DMS53 treated with DMSO at 0.1 percent for 48 hours (cell line): Measurements from ENCODE around the gene NCOA7.
"Not testable (repeated sequence)": the region's sequence is repeated elsewhere in the genome, so short reads cannot be mapped to it uniquely, and the experiment has no call there.

Experiments
- DNase-seq: peaks from one replicate; lab custom pipeline; 2025; ENCODE audit not compliant: unreplicated experiment; lab: John Stamatoyannopoulos, UW

Gene NCOA7

DNA sequence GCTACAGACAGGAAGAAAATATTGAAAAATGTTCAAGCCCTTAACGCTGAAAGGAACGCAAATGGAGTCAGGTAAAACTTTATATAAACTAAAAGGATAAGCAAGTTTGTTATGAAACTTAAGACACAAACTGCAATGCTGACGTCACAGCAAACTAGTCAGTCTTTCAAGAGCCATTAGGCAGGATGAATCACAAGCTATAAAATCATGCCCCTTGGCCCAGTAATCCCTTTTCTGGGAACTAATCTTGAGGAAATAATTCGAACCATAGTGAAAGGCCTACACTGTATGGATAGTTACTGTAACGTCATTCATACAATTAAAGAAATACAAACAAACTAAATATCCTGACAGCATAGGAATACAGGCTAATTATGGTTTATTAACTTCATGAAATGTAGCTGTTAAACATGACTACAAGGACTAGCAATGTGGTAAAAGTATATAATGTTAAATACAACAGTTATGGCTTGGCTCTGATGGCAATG is 123.1 kb downstream of the NCOA7 start:
- no peak for DNase-seq

DNA sequence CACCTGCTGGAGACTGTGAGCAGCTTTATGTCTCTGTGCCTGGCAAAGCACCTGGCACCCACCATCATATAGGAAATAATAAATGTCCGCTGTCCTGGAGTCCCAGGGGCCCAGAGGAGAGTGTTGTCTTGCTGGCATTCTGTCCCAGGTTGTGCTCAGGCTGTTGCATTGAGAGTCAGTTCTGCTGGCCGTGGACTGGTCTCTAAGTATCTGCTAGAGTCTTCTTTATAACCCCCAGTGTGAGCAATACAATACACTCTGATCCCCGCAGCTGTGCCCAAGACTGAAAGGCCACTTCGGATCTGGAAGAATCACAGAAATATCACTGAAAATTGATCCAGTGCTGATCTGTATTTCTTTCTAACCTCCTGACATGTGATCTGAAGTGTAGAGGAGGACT is 127.5 kb downstream of the NCOA7 start:
- no peak for DNase-seq

DNA sequence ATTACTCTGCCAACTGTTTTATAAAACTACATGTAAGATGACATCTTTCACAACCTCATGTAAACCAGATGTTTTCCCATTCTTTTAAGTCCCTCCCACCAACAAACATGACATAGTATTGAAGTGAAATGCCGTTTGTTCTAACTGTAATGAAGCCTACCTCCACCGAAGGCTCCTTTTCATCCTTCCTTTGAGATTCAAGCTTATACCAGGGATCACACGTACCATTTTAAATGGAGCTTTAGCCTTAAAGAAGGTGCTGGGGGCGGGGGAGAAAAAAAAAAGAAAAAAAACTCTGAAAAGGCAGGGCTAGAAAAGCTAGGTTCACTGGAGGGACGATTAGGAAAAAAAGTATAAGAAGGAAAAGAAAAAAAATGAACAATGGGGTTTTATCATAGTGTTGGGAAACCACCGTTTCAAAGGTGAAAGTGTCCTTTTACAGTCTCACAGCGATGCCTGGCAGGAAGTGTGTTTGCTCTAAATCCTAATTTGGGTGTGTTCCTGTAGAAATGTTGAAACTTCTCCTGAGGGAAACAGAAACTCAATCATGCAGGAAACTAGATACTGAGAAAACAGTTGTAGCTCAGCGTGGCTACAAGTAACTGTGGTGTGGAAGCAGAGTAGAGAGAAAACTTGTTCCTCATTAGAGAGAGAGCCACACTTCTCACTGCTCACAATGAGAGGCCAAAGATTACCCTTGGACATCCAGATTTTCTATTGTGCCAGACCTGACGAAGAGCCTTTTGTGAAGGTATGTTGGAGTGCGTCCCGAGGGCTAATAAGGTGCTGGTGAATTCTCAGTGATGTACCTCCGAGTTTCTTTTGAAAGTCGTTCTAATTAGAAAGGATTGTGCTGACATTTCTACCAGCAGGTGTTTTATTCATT is 128.2 kb downstream of the NCOA7 start:
- peak; percentile 67 for DNase-seq

DNA sequence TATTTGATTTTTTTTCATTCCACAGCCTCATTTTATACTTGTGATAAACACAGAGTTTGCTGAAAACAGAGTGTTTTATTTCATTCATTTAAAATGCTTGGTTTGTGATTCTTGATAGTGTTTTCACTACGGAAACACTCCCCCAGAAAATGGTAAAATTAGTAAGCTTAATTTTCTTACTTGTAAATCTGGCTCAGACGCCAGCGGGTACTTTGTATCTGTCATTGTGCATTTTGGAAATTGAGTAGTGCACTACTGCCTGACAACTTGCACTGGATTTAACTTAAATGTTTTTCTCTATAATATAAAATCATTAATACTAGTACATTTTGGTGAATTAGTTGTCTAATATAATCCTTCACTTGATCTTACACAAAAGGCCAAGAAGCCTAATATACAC is 128.9 kb downstream of the NCOA7 start:
- DNase-seq: no peak

DNA sequence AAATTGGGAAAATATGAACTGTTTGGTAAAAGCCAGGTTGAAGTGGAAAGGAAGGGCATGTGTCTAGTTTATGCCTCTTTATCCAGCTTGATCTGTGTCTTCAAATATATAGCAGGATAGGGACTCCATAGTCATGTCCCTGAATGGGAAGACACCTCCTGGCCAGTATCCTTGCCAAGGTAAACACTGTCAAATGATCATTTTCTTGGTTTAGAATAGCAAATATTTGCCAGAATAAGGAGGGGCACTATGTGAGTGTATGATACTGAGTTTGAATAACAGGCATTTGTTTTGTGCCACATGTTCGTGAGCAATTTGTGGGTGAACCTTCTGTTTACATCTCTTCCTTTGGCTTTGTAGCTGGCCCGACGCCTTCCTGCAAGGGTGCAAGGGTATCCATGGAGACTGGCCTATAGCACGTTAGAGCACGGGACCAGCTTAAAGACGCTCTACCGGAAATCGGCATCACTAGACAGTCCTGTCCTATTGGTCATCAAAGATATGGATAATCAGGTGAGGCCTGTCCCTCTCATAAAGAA is 131.6 kb downstream of the NCOA7 start:
- peak; percentile 21 for DNase-seq

DNA sequence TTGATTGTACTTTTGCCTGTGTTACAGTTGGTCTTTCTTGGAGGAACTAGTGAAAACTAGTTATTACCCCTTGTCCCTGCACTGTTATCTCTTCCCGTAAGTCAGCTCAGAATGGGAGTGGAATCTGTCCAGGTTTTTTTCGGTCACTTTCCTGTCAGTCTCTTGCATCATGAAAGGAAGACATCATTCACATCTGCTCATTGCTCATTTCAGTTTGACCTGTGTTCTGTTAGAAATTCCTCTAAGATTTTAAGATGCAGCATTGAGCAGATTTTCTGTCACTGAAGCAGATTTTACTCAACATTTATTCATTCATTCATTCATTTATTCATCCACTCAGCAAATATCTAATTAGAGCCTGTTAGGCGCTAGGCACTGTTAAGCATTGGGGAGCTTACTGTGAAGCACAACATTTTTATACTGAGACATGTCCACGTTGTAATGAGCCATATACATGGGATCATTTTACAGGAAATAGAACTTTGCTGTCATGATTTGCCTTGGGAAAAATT is 132.7 kb downstream of the NCOA7 start:
- DNase-seq: no peak

DNA sequence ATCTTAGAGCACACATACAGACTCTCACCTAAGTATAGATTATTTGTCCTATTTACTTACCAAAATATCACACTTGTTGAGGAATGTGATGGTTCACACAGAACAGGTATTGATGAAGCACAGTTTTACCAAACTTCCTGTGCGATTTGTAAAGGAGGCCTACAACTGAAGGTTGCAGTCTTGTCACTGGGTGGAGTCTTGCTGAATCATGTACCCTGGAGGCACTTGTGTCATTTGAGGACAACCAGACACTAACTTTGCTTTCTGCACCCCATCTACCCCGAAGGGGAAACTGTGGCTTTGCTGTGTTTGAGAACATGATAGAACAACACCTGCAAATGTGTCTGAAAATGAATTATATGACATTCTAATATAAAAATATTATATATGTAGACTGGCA is 133.4 kb downstream of the NCOA7 start:
- DNase-seq: no peak

DNA sequence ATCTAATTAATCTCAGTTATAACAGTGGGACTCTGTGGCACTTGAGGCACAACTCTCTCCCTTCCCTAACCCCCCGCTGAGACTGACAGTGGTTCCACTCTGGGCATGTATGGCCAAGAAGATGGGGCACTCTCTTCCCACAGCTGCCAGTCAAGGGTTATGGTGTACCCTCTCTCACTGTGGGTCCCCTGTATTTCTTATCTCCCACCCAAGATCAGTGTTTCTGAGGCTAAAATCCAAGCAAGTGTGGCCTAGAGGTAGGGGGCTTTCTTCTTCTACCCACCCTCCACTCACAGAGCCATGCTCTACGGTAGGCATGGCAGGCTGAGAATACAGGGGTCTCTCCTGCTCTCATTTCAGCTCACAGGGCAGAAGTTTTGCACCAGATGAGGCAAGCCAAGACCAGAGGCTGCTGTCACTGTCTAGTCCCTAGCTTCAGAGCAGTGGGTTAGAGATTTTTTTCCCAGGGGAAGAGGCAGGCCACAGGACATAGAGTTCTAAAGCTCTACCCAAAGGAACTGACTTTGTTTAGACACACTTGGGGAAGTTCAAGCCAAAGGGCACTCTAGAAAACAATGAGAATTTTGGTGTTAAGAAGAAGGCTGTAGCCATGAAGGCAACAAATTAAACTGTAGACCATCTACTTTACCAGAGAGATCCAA is 134.1 kb downstream of the NCOA7 start:
- no peak for DNase-seq

DNA sequence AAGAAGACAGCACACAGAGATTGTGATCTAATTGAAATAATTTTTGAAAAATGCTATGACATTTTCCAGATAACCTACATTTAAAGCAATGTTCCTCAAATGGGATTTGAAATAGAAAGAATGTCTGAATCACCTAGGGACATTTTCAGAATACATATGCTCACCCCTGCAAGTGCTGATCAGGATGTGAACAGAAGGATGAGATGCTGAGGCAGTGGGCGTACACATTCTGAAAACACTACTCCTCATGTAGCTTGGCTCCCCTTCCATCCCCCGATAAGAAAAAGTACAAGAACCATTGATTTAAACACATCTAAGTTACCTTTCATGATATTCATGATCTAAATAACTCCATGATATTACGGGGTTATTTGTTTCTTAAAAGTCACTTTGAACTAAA is 136.0 kb downstream of the NCOA7 start:
- no peak for DNase-seq

DNA sequence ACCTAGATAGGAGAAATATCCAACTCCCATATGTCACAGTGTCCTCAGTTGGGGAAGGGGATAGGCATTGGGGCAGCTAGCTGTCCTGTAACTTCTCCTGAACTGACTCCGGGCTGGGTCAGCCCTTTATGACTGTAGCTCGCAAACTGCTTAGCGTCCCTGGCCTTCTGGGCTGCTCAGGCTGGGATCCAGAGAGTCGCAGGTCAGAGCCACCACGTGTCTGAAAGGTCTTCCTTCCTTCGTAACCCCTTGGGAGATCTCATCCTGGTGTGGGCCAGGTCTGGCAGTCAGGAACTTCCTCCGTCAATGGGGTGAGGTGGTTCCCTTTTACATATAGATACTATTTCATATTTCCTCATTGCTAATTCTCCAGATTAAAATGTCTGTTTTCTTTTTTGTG is 137.0 kb downstream of the NCOA7 start:
- no peak for DNase-seq

DNA sequence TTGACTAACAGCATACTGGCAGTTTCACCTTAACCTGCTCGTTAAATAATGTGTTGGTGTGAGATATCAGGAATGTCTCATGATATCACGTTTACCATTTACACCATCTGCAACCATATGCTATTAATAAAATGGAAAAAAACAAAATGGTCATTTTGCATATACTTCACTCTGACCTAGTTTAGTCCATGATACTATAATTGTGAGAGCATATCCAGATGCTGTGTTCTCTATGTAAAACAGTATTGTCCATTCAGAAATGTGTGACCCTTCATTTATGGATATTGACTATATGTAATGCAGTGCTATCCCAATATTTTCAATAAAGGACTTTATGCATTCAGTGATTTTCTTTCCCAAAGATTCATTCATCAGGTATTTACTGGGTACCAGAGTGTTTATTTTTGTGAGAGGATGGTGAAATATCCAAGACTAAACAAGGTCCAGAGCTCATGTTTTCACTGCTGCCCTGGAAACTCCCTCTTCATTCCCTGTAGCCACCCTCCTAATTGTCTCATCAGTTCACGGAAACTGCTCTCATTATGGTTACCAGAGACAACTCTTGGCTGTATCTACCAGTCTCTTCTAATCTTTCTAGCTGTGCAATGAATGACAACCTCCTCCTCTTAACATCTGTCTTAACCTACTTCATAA is 140.1 kb downstream of the NCOA7 start:
- no peak for DNase-seq

DNA sequence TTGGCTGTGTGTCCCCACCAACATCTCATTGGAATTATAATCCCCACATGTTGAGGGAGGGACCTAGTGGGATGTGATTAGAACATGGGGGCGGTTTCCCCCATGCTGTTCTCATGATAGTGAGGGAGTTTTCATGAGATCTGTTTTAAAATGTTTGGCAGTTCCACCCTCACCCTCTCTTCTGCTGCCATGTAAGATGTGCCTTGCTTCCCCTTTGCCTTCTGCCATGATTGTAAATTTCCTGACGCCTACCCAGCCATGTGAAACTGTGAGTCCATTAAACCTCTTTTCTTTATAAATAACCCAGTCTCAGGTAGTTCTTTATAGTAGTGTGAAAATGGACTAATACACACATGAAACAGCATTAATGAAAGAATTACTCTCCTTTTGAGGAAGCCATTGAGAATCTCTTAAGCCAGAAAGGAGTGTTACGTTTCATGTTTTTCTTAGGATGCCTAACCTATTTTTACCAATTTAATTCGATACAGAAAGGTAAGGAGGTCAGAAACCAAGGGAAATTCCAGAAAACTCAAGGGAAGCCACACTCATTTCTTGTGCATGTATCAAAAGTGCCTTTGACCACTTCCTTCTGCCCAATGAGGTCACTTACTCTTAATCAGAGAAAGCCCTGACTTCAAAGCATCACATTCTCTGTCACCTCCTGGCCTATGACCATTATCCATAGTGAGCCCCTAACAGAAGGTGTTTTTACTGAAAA is 141.1 kb downstream of the NCOA7 start:
- DNase-seq: no peak

DNA sequence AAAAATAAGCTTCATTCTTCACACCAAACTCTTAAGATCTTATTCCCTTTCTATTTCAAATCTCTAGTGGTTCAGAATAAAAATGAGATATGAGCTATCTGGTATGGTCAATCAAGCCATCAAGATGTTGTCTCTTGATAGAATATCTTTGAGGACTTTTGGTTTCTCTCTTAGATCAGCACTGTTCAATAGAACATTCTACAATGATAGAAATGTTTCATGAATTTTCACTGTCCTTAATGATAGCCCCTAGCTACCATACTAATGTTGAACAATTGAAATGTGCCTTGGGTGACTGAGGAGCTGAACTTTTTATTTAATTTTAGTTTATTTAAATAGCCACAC is 141.7 kb downstream of the NCOA7 start:
- no peak for DNase-seq

DNA sequence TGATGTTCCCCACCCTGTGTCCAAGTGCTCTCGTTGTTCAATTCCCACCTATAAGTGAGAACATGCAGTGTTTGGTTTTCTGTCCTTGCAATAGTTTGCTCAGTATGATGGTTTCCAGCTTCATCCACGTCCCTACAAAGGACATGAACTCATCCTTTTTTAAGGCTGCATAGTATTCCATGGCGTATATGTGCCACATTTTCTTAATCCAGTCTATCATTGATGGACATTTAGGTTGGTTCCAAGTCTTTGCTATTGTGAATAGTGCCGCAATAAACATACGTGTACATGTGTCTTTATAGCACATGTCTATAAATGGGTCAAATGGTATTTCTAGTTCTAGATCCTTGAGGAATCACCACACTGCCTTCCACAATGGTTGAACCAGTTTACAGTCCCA is 144.8 kb downstream of the NCOA7 start:
- DNase-seq: not testable (repeated sequence)

DNA sequence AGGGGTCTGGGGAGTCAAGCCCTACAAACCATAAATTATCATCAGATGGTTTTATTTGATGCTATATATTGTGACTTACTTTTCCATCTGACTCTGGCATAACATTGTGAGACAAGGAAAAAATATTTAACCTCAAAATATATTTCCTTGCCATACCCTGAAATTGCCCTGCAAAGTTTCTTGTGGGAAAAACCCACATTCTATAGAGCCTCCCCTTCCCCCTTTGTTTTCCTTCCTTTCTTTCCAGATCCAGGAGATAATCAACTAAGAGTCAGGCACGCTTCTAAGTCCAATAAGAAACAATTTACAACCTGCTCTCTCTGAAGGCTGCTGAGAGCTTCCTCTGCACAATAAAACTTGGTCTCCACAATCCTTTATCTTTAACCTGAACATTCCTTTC is 148.3 kb downstream of the NCOA7 start:
- DNase-seq: no peak

DNA sequence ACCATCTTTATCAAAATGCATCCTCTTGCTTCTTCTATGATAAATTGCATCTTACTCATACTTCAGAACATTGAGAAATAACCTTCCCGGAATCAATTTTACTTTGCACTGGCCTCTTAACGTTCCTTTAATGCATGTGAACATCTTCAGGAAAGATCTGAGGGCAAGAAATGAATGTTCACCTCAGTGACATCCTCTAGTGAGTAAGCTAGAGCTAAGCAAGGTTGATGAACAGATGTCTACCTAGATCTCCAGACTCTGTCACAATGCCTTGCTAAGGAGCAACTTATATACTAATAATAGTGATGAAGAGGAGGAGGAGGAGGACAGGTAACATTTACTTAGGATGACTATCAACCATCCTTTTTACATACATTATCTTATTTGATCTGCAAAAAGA is 149.0 kb downstream of the NCOA7 start:
- no peak for DNase-seq

DNA sequence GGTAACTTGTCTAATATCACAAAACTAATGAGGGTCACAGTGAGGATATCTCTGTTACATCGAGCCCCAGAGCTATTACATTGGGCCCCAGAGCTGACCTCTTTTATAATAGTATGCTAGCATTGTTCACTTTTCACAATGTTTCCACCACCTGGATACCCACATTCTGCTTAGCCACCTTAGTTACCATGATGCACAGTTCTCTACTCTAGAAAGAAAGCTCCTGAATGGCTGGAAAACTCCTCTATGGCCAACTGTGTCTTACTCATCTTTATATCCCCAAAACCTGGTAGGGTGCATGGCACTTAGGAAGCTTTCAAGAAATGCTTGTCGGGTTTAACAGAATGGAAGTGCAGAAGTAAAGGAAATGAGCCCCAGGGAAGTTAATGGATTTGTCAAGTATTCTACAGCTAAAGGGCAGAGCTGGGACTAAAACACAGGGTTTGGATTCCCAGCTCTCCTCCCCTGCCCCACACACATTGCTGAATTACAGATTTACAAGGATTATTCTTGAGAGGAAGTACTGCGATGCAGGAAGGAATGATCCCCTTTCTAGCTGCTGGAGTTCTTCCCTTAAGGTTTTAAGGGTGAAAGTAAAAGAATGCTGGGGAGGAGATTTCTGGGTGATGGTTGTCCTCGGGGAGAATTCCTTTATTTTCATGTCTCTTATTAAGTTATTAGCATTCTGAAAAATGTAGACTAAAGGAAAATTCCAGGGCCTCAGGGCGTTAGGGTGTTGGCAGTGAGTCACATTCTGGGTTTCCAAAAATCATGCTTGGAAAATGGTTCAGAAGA is 149.7 kb downstream of the NCOA7 start:
- no peak for DNase-seq

DNA sequence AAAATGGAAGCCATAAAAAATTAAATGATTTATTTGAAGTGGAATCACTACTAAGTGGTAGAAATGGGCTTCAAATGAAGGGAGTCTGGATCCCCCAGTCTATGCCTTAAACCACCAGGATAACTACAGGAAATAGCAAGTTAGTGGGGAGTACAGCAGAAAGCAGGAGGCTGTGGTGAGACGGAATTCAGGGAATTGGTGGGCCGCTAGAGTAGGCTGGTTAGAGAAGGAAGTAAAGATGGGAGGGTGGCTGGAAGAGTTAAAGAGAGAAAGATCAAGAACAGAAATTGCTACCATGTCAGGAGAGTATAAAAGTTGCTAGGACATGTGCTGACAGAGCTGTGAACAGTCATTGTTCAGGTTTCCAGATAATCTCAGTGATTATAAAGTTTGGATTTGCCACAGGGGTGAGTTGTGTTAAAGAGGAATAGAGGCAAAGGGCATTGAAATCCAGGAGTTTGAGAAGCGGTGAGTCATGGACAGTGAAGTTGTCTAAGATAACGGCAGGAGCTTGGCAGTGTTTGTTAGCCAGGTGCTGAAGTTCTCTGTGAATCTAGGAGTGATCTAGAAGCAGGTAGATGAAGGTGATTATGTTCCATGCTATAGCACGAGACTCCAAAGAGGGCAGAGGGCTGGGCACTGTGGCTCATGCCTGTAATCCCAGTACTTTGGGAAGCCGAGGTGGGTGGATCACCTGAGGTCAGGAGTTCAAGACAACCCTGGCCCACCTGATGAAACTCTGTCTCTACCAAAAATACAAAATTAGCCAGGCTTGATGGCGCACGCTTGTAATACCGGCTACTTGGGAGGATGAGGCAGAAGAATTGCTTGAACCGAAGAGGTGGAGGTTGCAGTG is 152.1 kb downstream of the NCOA7 start:
- no peak for DNase-seq
